Trophoblast cell (in vitro differentiated cells and primary cell): ENCODE results near the gene ETV6.
A peak's percentile ranks its signal among the peaks of the same experiment; 100 is the strongest.

ENCODE experiments used
- DNase-seq, 2 donors: peaks; one replicate each; pipeline ENCODE4 v3.0.0-alpha.2; 2016
- H2AFZ ChIP-seq: 2 replicates; pipeline ENCODE4 v1.6.1; 2013; ENCODE audit warnings: low read length, moderate library complexity, mild to moderate bottlenecking; ENCODE audit not compliant: insufficient read depth, poor library complexity
- H2AK5ac ChIP-seq: 2 replicates; pipeline ENCODE4 v1.6.1; 2013; ENCODE audit warnings: mild to moderate bottlenecking, low read length
- H2BK120ac ChIP-seq: 2 replicates; pipeline ENCODE4 v1.6.1; 2013; ENCODE audit warnings: low read length, mild to moderate bottlenecking, moderate library complexity; ENCODE audit not compliant: insufficient read depth, poor library complexity
- H2BK12ac ChIP-seq: 2 replicates; pipeline ENCODE4 v1.6.1; 2013; ENCODE audit warnings: mild to moderate bottlenecking, low read length, moderate library complexity
- H2BK5ac ChIP-seq: 2 replicates; pipeline ENCODE4 v1.6.1; 2013; ENCODE audit warnings: low read length, low read depth, moderate library complexity, mild to moderate bottlenecking; ENCODE audit not compliant: poor library complexity
- H3K14ac ChIP-seq: 2 replicates; pipeline ENCODE4 v1.6.1; 2013; ENCODE audit warnings: mild to moderate bottlenecking, low read length
- H3K18ac ChIP-seq: 2 replicates; pipeline ENCODE4 v1.6.1; 2013; ENCODE audit warnings: mild to moderate bottlenecking, low read length
- H3K23ac ChIP-seq: 2 replicates; pipeline ENCODE4 v1.6.1; 2013; ENCODE audit warnings: low read length
- H3K27ac ChIP-seq: 2 replicates; pipeline ENCODE4 v1.5.1; 2013; ENCODE audit warnings: low read depth, mild to moderate bottlenecking, inconsistent platforms, low read length, moderate library complexity
- H3K27me3 ChIP-seq: 2 replicates; pipeline ENCODE4 v1.6.1; 2013; ENCODE audit warnings: inconsistent platforms, mild to moderate bottlenecking, low read length, moderate library complexity; ENCODE audit not compliant: insufficient read depth
- H3K36me3 ChIP-seq, 2 experiments: 1 replicate in 1 of 2; 2 replicates in 1 of 2; pipeline ENCODE4 v1.6.1; 2013; ENCODE audit warnings: low read length in 2 of 2, mild to moderate bottlenecking in 2 of 2, moderate library complexity in 1 of 2; ENCODE audit not compliant: insufficient read depth in 2 of 2, control insufficient read depth in 1 of 2
- H3K4ac ChIP-seq: 2 replicates; pipeline ENCODE4 v1.6.1; 2013; ENCODE audit warnings: low read depth, mild to moderate bottlenecking, low read length, moderate library complexity
- H3K4me1 ChIP-seq, 2 experiments: 1 replicate in 1 of 2; 2 replicates in 1 of 2; pipeline ENCODE4 v1.6.1; 2013; ENCODE audit warnings: low read length in 2 of 2, mild to moderate bottlenecking in 2 of 2, moderate library complexity in 1 of 2; ENCODE audit not compliant: insufficient read depth in 2 of 2, control insufficient read depth in 1 of 2
- H3K4me2 ChIP-seq: 2 replicates; pipeline ENCODE4 v1.6.1; 2013; ENCODE audit warnings: inconsistent platforms, mild to moderate bottlenecking, low read length, moderate library complexity
- H3K4me3 ChIP-seq: 2 replicates; pipeline ENCODE4 v1.5.1; 2013; ENCODE audit warnings: mild to moderate bottlenecking, low read depth, low read length, inconsistent platforms
- H3K79me1 ChIP-seq: one replicate; pipeline ENCODE4 v1.6.1; 2013; ENCODE audit warnings: low read length
- H3K79me2 ChIP-seq: 2 replicates; pipeline ENCODE4 v1.6.1; 2013; ENCODE audit warnings: low read length, mild to moderate bottlenecking; ENCODE audit not compliant: control insufficient read depth, insufficient read depth, poor library complexity
- H3K9ac ChIP-seq: 2 replicates; pipeline ENCODE4 v1.6.1; 2013; ENCODE audit warnings: mild to moderate bottlenecking, low read length
- H3K9me3 ChIP-seq: 2 replicates; pipeline ENCODE4 v1.6.1; 2013; ENCODE audit warnings: low read depth, mild to moderate bottlenecking, control low read depth, inconsistent platforms, low read length; ENCODE audit not compliant: insufficient read depth
- H4K12ac ChIP-seq: 2 replicates; pipeline ENCODE4 v1.6.1; 2013; ENCODE audit warnings: low read depth, mild to moderate bottlenecking, low read length, moderate library complexity
- H4K8ac ChIP-seq: 2 replicates; pipeline ENCODE4 v1.6.1; 2013; ENCODE audit warnings: low read depth, mild to moderate bottlenecking, low read length, moderate library complexity
- H4K91ac ChIP-seq: one replicate; pipeline ENCODE4 v1.6.1; 2013; ENCODE audit warnings: low read depth, mild to moderate bottlenecking, low read length, moderate library complexity
- WGBS: extraction: QIAGEN DNeasy Blood & Tissue Kit; methylation state at CpG from one replicate; pipeline ENCODE4 v1.1.7; 2013; ENCODE audit warnings: missing lambda C conversion rate; ENCODE audit not compliant: insufficient read length, insufficient coverage; ENCODE audit errors: extremely low coverage; 5-methylcytosine and 5-hydroxymethylcytosine counted together

The ETV6 gene

GRCh38 chr12:11917501-11917900 lies 268.0 kb downstream of the ETV6 start:
- WGBS, result no CpG with 5 or more reads among the region's 4 CpGs
- Histone ChIP-seq H3K36me3 (no peaks in the 10 kb centered on the region), H2AFZ (no peak overlapping the region), H3K4me2 (no peak overlapping the region), H3K14ac (no peak overlapping the region), H3K79me2 (no peaks in the 10 kb centered on the region), H3K79me1 (no peaks in the 10 kb centered on the region), H3K9ac (no peak overlapping the region), H3K23ac (no peak overlapping the region), H4K12ac (no peak overlapping the region), H3K18ac (no peak overlapping the region), H4K91ac (no peak overlapping the region), H3K27me3 (no peaks in the 10 kb centered on the region), H3K27ac (no peak overlapping the region), H4K8ac (no peak overlapping the region), H2AK5ac (no peak overlapping the region), H3K9me3 (no peaks in the 10 kb centered on the region), H3K4me3 (no peak overlapping the region), H3K4me1 (peaks cover 3 to 5% of the 10 kb centered on the region in 2 experiments), H2BK12ac (no peak overlapping the region), H2BK120ac (peak overlapping the region; percentile 51), H3K4ac (no peak overlapping the region), H2BK5ac (no peak overlapping the region)
- no peak for DNase-seq

GRCh38 chr12:11920231-11920630 lies 270.8 kb downstream of the ETV6 start:
- Histone ChIP-seq H3K23ac (no peak overlapping the region), H3K79me2 (no peaks in the 10 kb centered on the region), H3K36me3 (no peaks in the 10 kb centered on the region), H3K27ac (no peak overlapping the region), H2BK120ac (no peak overlapping the region), H2AFZ (no peak overlapping the region), H2AK5ac (no peak overlapping the region), H3K4ac (no peak overlapping the region), H3K9ac (no peak overlapping the region), H4K12ac (no peak overlapping the region), H3K4me3 (no peak overlapping the region), H3K4me2 (no peak overlapping the region), H3K79me1 (no peaks in the 10 kb centered on the region), H3K4me1 (peaks cover 3 to 5% of the 10 kb centered on the region in 2 experiments), H3K27me3 (no peaks in the 10 kb centered on the region), H3K18ac (no peak overlapping the region), H2BK12ac (no peak overlapping the region), H3K9me3 (no peaks in the 10 kb centered on the region), H4K8ac (no peak overlapping the region), H3K14ac (no peak overlapping the region), H4K91ac (no peak overlapping the region), H2BK5ac (no peak overlapping the region)
- DNase-seq, result no peak
- WGBS, result no CpG with 5 or more reads among the region's 4 CpGs

- H3K4me3 ChIP-seq, result no peak overlapping the region
- H3K23ac ChIP-seq, result no peak overlapping the region
- H3K27me3 ChIP-seq, result no peaks in the 10 kb centered on the region
- H3K79me2 ChIP-seq, result no peaks in the 10 kb centered on the region
- H3K9me3 ChIP-seq, result no peaks in the 10 kb centered on the region
- no peak overlapping the region for H3K4me2 ChIP-seq
- no peak overlapping the region for H3K18ac ChIP-seq
- H2BK12ac ChIP-seq, result no peak overlapping the region
- no CpG with 5 or more reads among the region's 1 CpG for WGBS
- DNase-seq, result no peak
- H2BK120ac ChIP-seq, result no peak overlapping the region
- no peak overlapping the region for H3K4ac ChIP-seq
- H4K91ac ChIP-seq, result no peak overlapping the region
- H4K8ac ChIP-seq, result no peak overlapping the region
- no peak overlapping the region for H2AK5ac ChIP-seq
- no peak overlapping the region for H2BK5ac ChIP-seq
- no peak overlapping the region for H3K14ac ChIP-seq
- no peaks in the 10 kb centered on the region for H3K36me3 ChIP-seq
- no peak overlapping the region for H2AFZ ChIP-seq
- H3K27ac ChIP-seq, result no peak overlapping the region
- no peak overlapping the region for H4K12ac ChIP-seq
- peaks cover 3 to 6% of the 10 kb centered on the region in 2 experiments for H3K4me1 ChIP-seq
- H3K9ac ChIP-seq, result no peak overlapping the region
- H3K79me1 ChIP-seq, result no peaks in the 10 kb centered on the region
Measured at GRCh38 chr12:11922361-11922760, 272.9 kb downstream of the ETV6 start.

GRCh38 chr12:11923067-11923466 lies 273.6 kb downstream of the ETV6 start:
- H3K4me1 ChIP-seq, result peaks cover 2 to 4% of the 10 kb centered on the region in 2 experiments
- H3K9me3 ChIP-seq, result no peaks in the 10 kb centered on the region
- H4K8ac ChIP-seq, result no peak overlapping the region
- H3K4me2 ChIP-seq, result no peak overlapping the region
- H3K36me3 ChIP-seq, result no peaks in the 10 kb centered on the region
- no peak overlapping the region for H3K4ac ChIP-seq
- no peak for DNase-seq
- H3K27me3 ChIP-seq, result no peaks in the 10 kb centered on the region
- no peak overlapping the region for H2AFZ ChIP-seq
- H3K27ac ChIP-seq, result no peak overlapping the region
- H2AK5ac ChIP-seq, result no peak overlapping the region
- H2BK120ac ChIP-seq, result no peak overlapping the region
- no peak overlapping the region for H3K9ac ChIP-seq
- 100% methylated on average over 1 of the region's 3 CpGs for WGBS
- H2BK12ac ChIP-seq, result no peak overlapping the region
- H4K12ac ChIP-seq, result no peak overlapping the region
- H3K79me2 ChIP-seq, result no peaks in the 10 kb centered on the region
- H3K14ac ChIP-seq, result no peak overlapping the region
- H3K79me1 ChIP-seq, result peaks cover 1% of the 10 kb centered on the region
- H3K18ac ChIP-seq, result no peak overlapping the region
- no peak overlapping the region for H2BK5ac ChIP-seq
- no peak overlapping the region for H3K4me3 ChIP-seq
- no peak overlapping the region for H3K23ac ChIP-seq
- no peak overlapping the region for H4K91ac ChIP-seq
